SK-N-SH (cell line): ENCODE data around the gene HDAC8. TPM values are rescaled to one million over a fixed set of nuclear protein-coding genes. Genes with fewer than 3 reads are reported as not detected.

Experiments used
- CTCF ChIA-PET: fragments of 300-600, 350-600 bp; formaldehyde crosslinking; extraction: SDS; loops from one replicate; lab custom pipeline; 2021; lab: Yijun Ruan, JAX
- POLR2A ChIA-PET: fragments of 350-600 bp; sonication (Branson Sonifier 250); formaldehyde crosslinking; extraction: SDS; loops from one replicate; lab custom pipeline; 2020; ENCODE audit warnings: antibody characterized with exemption, inconsistent platforms; lab: Yijun Ruan, JAX
- DNase-seq: peaks from one replicate; pipeline ENCODE4 v3.0.0; 2012
- H2AFZ ChIP-seq: fragments of 200-600 bp; sonication (generic); 2 replicates; pipeline ENCODE4 v1.8.1; 2016; ENCODE audit warnings: antibody characterized with exemption, mild to moderate bottlenecking, low read depth
- H3F3A ChIP-seq: fragments of 200-600 bp; sonication (generic); replicated peaks from 2 replicates; pipeline ENCODE3; 2016; ENCODE audit warnings: antibody characterized with exemption, mild to moderate bottlenecking; ENCODE audit not compliant: insufficient read depth
- H3K27ac ChIP-seq, 2 experiments: fragments of 200-500 bp in 1 of 2; fragments of 200-600 bp in 1 of 2; sonication (Bioruptor generic) in 1 of 2; sonication (generic), shearing (Covaris generic) in 1 of 2; 2 replicates each; pipeline versions ENCODE4 v1.5.1 to v1.6.1; 2014 to 2016; ENCODE audit warnings: low read depth in 2 of 2, inconsistent platforms in 1 of 2, low read length in 1 of 2, mild to moderate bottlenecking in 1 of 2, mixed read lengths in 1 of 2
- H3K27me3 ChIP-seq: fragments of 200-600 bp; sonication (generic), shearing (Covaris generic); 2 replicates; pipeline ENCODE4 v1.6.1; 2016; ENCODE audit warnings: mixed run types; ENCODE audit not compliant: insufficient read depth
- H3K36me3 ChIP-seq, 2 experiments: fragments of 200-500 bp in 1 of 2; fragments of 200-600 bp in 1 of 2; sonication (Bioruptor generic) in 1 of 2; sonication (generic) in 1 of 2; replicated peaks in 1 of 2; 2 replicates each; pipeline versions ENCODE3 to v1.5.1; 2014 to 2016; ENCODE audit warnings: low read length in 1 of 2, mild to moderate bottlenecking in 1 of 2; ENCODE audit not compliant: insufficient read depth in 2 of 2, control insufficient read depth in 1 of 2
- H3K4me1 ChIP-seq, 2 experiments: fragments of 200-500 bp in 1 of 2; fragments of 200-600 bp in 1 of 2; sonication (Bioruptor generic) in 1 of 2; sonication (generic), shearing (Covaris generic) in 1 of 2; 2 replicates each; pipeline versions ENCODE4 v1.5.1 to v1.6.1; 2014 to 2016; ENCODE audit warnings: low read depth in 1 of 2, low read length in 1 of 2, mixed run types in 1 of 2; ENCODE audit not compliant: insufficient read depth in 2 of 2, control insufficient read depth in 1 of 2
- H3K4me2 ChIP-seq: fragments of 200-600 bp; sonication (generic), shearing (Covaris generic); 2 replicates; pipeline ENCODE4 v1.6.1; 2017; ENCODE audit warnings: mixed run types
- H3K4me3 ChIP-seq, 2 experiments: fragments of 200-500 bp in 1 of 2; fragments of 200-600 bp in 1 of 2; sonication (Bioruptor generic) in 1 of 2; sonication (generic), shearing (Covaris generic) in 1 of 2; 2 replicates each; pipeline versions ENCODE4 v1.5.1 to v1.8.1; 2014 to 2016; ENCODE audit warnings: low read depth in 2 of 2, inconsistent platforms in 1 of 2, low read length in 1 of 2, mild to moderate bottlenecking in 1 of 2, mixed read lengths in 1 of 2, moderate library complexity in 1 of 2
- H3K79me2 ChIP-seq: fragments of 200-600 bp; sonication (generic); 2 replicates; pipeline ENCODE4 v1.8.1; 2017; ENCODE audit warnings: mild to moderate bottlenecking; ENCODE audit not compliant: insufficient read depth
- H3K9ac ChIP-seq: fragments of 200-600 bp; sonication (generic); 2 replicates; pipeline ENCODE4 v1.6.1; 2017; ENCODE audit warnings: mixed run types
- H3K9me2 ChIP-seq: fragments of 200-600 bp; sonication (generic); 2 replicates; pipeline ENCODE4 v1.6.1; 2017; ENCODE audit warnings: mixed run types
- H3K9me3 ChIP-seq: fragments of 200-600 bp; sonication (generic); 2 replicates; pipeline ENCODE4 v1.6.1; 2017; ENCODE audit warnings: mixed run types, mild to moderate bottlenecking, moderate library complexity
- H4K20me1 ChIP-seq: fragments of 200-600 bp; sonication (generic); 2 replicates; pipeline ENCODE4 v1.6.1; 2017; ENCODE audit warnings: mild to moderate bottlenecking, mixed run types; ENCODE audit not compliant: insufficient read depth
- CHD2 ChIP-seq: fragments of 150-350 bp; IDR thresholded peaks from 2 replicates; pipeline ENCODE4 v1.6.1; 2018; ENCODE audit warnings: low read length; ENCODE audit not compliant: partially characterized antibody
- EP300 ChIP-seq, 2 experiments: IDR thresholded peaks; 2 replicates each; pipeline versions ENCODE4 v1.4.0 to v1.6.1; 2012; ENCODE audit warnings: borderline replicate concordance in 1 of 2, low read depth in 1 of 2, low read length in 1 of 2
- FOSL2 ChIP-seq: IDR thresholded peaks from 2 replicates; pipeline ENCODE4 v1.4.0; 2012; ENCODE audit warnings: low read depth, mild to moderate bottlenecking, moderate library complexity, borderline replicate concordance
- FOXJ3 ChIP-seq: sonication (generic); formaldehyde crosslinking; IDR thresholded peaks from 2 replicates; pipeline ENCODE4 v1.5.1; 2020; ENCODE audit warnings: mild to moderate bottlenecking, missing genetic modification reagents
- FOXM1 ChIP-seq: IDR thresholded peaks from 2 replicates; pipeline ENCODE4 v1.4.0; 2012; ENCODE audit warnings: low read depth, mild to moderate bottlenecking
- GABPA ChIP-seq: IDR thresholded peaks from 2 replicates; pipeline ENCODE4 v1.4.0; 2012; ENCODE audit warnings: low read depth, mild to moderate bottlenecking
- GATA2 ChIP-seq: sonication (generic); formaldehyde crosslinking; IDR thresholded peaks from 2 replicates; pipeline ENCODE4 v1.5.0; 2020; ENCODE audit warnings: mild to moderate bottlenecking, missing genetic modification reagents
- MAX ChIP-seq: IDR thresholded peaks from 2 replicates; pipeline ENCODE4 v1.4.0; 2012; ENCODE audit warnings: low read depth
- MEF2A ChIP-seq: IDR thresholded peaks from 2 replicates; pipeline ENCODE4 v1.4.0; 2012; ENCODE audit warnings: low read depth, borderline replicate concordance
- MXI1 ChIP-seq: IDR thresholded peaks from 2 replicates; pipeline ENCODE4 v1.6.1; 2012; ENCODE audit warnings: mild to moderate bottlenecking, low read depth, low read length, improper control_type of control experiment
- NFIC ChIP-seq: IDR thresholded peaks from 2 replicates; pipeline ENCODE4 v1.4.0; 2012; ENCODE audit warnings: borderline replicate concordance
- NRF1 ChIP-seq: IDR thresholded peaks from 2 replicates; pipeline ENCODE4 v1.6.1; 2012; ENCODE audit warnings: low read depth, mild to moderate bottlenecking, low read length
- POLR2AphosphoS5 ChIP-seq: IDR thresholded peaks from 2 replicates; pipeline ENCODE4 v1.6.1; 2012; ENCODE audit warnings: low read depth, low read length
- RAD21 ChIP-seq: IDR thresholded peaks from 2 replicates; pipeline ENCODE4 v1.6.1; 2012; ENCODE audit warnings: mild to moderate bottlenecking, low read length
- RCOR1 ChIP-seq: fragments of 150-350 bp; IDR thresholded peaks from 2 replicates; pipeline ENCODE4 v1.6.1; 2017; ENCODE audit warnings: antibody characterized with exemption, low read length
- REST ChIP-seq: IDR thresholded peaks from 2 replicates; pipeline ENCODE4 v1.6.1; 2012; ENCODE audit warnings: mild to moderate bottlenecking, low read depth, low read length, moderate library complexity
- SMC3 ChIP-seq: IDR thresholded peaks from 2 replicates; pipeline ENCODE4 v1.6.1; 2012; ENCODE audit warnings: low read depth, low read length, improper control_type of control experiment
- TEAD4 ChIP-seq: IDR thresholded peaks from 2 replicates; pipeline ENCODE4 v1.4.0; 2012; ENCODE audit warnings: mild to moderate bottlenecking, borderline replicate concordance; ENCODE audit not compliant: insufficient read depth
- ZBTB33 ChIP-seq: IDR thresholded peaks from 2 replicates; pipeline ENCODE4 v1.4.0; 2012; ENCODE audit warnings: low read depth, borderline replicate concordance
- WGBS: methylation state at CpG from one replicate; pipeline ENCODE4 v1.1.6; 2017; ENCODE audit warnings: low lambda C conversion rate; 5-methylcytosine and 5-hydroxymethylcytosine counted together
- polyA plus RNA-seq, 3 experiments: library from polyadenylated mRNA; depleted of rRNA; stranded (reverse); fragments of >200 nt; gene quantifications; 2 replicates each; pipeline ENCODE4 v1.2.3, GENCODE V29; 2012
- TF ChIP-seq, protein P1 (sequence below): IDR thresholded peaks from 2 replicates; pipeline ENCODE4 v1.4.0; 2012; ENCODE audit warnings: low read depth, borderline replicate concordance

HDAC8 gene
- polyA plus RNA-seq, 1 of the 3 experiments (the other 2 are of a cell fraction), result 30.6 TPM

GRCh38 chrX:72392816-72393800, 179.5 kb downstream of the HDAC8 start:
- Histone ChIP-seq H3K4me3 (no peak overlapping the region), H3K27me3 (no peaks in the 10 kb centered on the region), H3K27ac (no peak overlapping the region), H3K79me2 (no peaks in the 10 kb centered on the region), H3K4me2 (no peak overlapping the region), H3K36me3 (peaks cover 0 to 8% of the 10 kb centered on the region in 2 experiments), H3K4me1 (no peaks in the 10 kb centered on the region; a peak in 1 of 4 replicates), H3K9me3 (no peaks in the 10 kb centered on the region), H3F3A (no peaks in the 10 kb centered on the region), H3K9ac (no peak overlapping the region), H3K9me2 (no peaks in the 10 kb centered on the region), H2AFZ (no peak overlapping the region), H4K20me1 (no peaks in the 10 kb centered on the region)
- ChIA-PET POLR2A (no interaction called here), CTCF (no interaction called here)
- WGBS, result 90% methylated on average over 11 of the region's 11 CpGs
- TF ChIP-seq MAX (no peak), NFIC (no peak), POLR2AphosphoS5 (no peak), GABPA (no peak), EP300 (IDR thresholded peaks at IDR 0.05; ENCODE audit: borderline replicate concordance in 1 of 2, low read depth in 1 of 2, low read length in 1 of 2) (no peak), ZBTB33 (no peak), FOSL2 (no peak), CHD2 (no peak), SMC3 (no peak), MXI1 (no peak), GATA2 (CRISPR knock-in tag) (no peak), NRF1 (no peak), FOXJ3 (CRISPR knock-in tag) (no peak), RCOR1 (no peak), REST (no peak), RAD21 (no peak), TEAD4 (no peak), MEF2A (no peak), FOXM1 (no peak)
- TF ChIP-seq, protein P1, sequence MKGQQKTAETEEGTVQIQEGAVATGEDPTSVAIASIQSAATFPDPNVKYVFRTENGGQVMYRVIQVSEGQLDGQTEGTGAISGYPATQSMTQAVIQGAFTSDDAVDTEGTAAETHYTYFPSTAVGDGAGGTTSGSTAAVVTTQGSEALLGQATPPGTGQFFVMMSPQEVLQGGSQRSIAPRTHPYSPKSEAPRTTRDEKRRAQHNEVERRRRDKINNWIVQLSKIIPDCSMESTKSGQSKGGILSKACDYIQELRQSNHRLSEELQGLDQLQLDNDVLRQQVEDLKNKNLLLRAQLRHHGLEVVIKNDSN, result no peak
- no peak for DNase-seq
